Measurements from ENCODE around the gene MEI1. TPM values are rescaled to one million over a fixed set of nuclear protein-coding genes. Genes with fewer than 3 reads are reported as not detected.

Gene MEI1
- total RNA-seq, 4 donors from 2014 or later, result 0.29 TPM; not detected in 3

GRCh38 chr22:41821471-41822316, 122.4 kb downstream of the MEI1 start:
- Histone ChIP-seq H3K27ac (no peak overlapping the region), H3K9me3 (no peaks in the 10 kb centered on the region), H3K4me1 (peaks cover 20 to 22% of the 10 kb centered on the region in 2 donors), H3K27me3 (no peaks in the 10 kb centered on the region), H3K4me3 (no peak overlapping the region), H3K36me3 (no peaks in the 10 kb centered on the region)
- intact Hi-C loops (cut with DNase I; ENCODE audit: low total_unique reads) (loop anchor here (1.0 kb wide), 2 partner anchors 36 to 120 kb away; no protein-coding TSS in a partner anchor), in situ Hi-C loops (cut with MboI; ENCODE audit: low sequenced_read_pairs in 4 of 4) (loop anchor here in 3 of 4 donors (5.0 to 10.0 kb wide), 2 partner anchors 121 to 123 kb away; partner anchors contain the start of gene CENPM (in 1 of the 3))
- ATAC-seq (no peak), DNase-seq (no peak)
- TF ChIP-seq CTCF (IDR thresholded peaks at IDR 0.05 in 4 of 5, conservative IDR thresholded peaks at IDR 0.05 in 1 of 5) (no peak), POLR2A (IDR thresholded peaks at IDR 0.05) (no peak)

- in situ Hi-C loops (cut with MboI; ENCODE audit: low sequenced_read_pairs in 4 of 4) (loop anchor here in 3 of 4 donors (5.0 to 10.0 kb wide), 2 partner anchors 120 to 122 kb away; partner anchors contain the start of gene CENPM (in 1 of the 3)), intact Hi-C loops (cut with DNase I; ENCODE audit: low total_unique reads) (loop anchor here (1.0 kb wide), 2 partner anchors 35 to 119 kb away; no protein-coding TSS in a partner anchor)
- TF ChIP-seq CTCF (IDR thresholded peaks at IDR 0.05 in 4 of 5, conservative IDR thresholded peaks at IDR 0.05 in 1 of 5), result peak; percentile 50 to 72 (median 65)
- no peak for TF ChIP-seq POLR2A (IDR thresholded peaks at IDR 0.05)
- Histone ChIP-seq H3K27me3 (no peaks in the 10 kb centered on the region), H3K4me3 (no peak overlapping the region), H3K27ac (no peak overlapping the region), H3K9me3 (no peaks in the 10 kb centered on the region), H3K4me1 (peaks cover 22 to 24% of the 10 kb centered on the region in 2 donors), H3K36me3 (no peaks in the 10 kb centered on the region)
- no peak for DNase-seq
- ATAC-seq, result peak in 1 of 2 donors; percentile 41
Measured at GRCh38 chr22:41822317-41823057, 123.2 kb downstream of the MEI1 start.

- no peak for DNase-seq
- no peak for ATAC-seq
- H3K27me3 ChIP-seq, result no peaks in the 10 kb centered on the region
- H3K4me1 ChIP-seq, result peaks cover 27 to 29% of the 10 kb centered on the region in 2 donors
- H3K9me3 ChIP-seq, result no peaks in the 10 kb centered on the region
- in situ Hi-C loops (cut with MboI; ENCODE audit: low sequenced_read_pairs in 4 of 4), result loop anchor here in 3 of 4 donors (5.0 to 10.0 kb wide), 2 partner anchors 119 to 121 kb away; partner anchors contain the start of gene CENPM (in 1 of the 3)
- TF ChIP-seq POLR2A (IDR thresholded peaks at IDR 0.05) (no peak), CTCF (IDR thresholded peaks at IDR 0.05 in 4 of 5, conservative IDR thresholded peaks at IDR 0.05 in 1 of 5) (no peak)
- H3K36me3 ChIP-seq, result no peaks in the 10 kb centered on the region
- intact Hi-C loops (cut with DNase I; ENCODE audit: low total_unique reads), result no loop called here
- no peak overlapping the region for H3K4me3 ChIP-seq
- H3K27ac ChIP-seq, result no peak overlapping the region
Measured at GRCh38 chr22:41823797-41824196, 124.5 kb downstream of the MEI1 start.

GRCh38 chr22:41825376-41825775, 126.1 kb downstream of the MEI1 start:
- intact Hi-C loops (cut with DNase I; ENCODE audit: low total_unique reads), result no loop called here
- TF ChIP-seq CTCF (IDR thresholded peaks at IDR 0.05 in 4 of 5, conservative IDR thresholded peaks at IDR 0.05 in 1 of 5) (no peak), POLR2A (IDR thresholded peaks at IDR 0.05) (no peak)
- peak overlapping the region; percentile 81 to 92 (median 92) for H3K27ac ChIP-seq
- H3K4me1 ChIP-seq, result peaks cover 27 to 29% of the 10 kb centered on the region in 2 donors
- no peaks in the 10 kb centered on the region for H3K9me3 ChIP-seq
- no peaks in the 10 kb centered on the region for H3K36me3 ChIP-seq
- ATAC-seq (no peak), DNase-seq (no peak)
- no peaks in the 10 kb centered on the region for H3K27me3 ChIP-seq
- in situ Hi-C loops (cut with MboI; ENCODE audit: low sequenced_read_pairs in 4 of 4), result loop anchor here in 1 of 4 donors (10.0 kb wide), 1 partner anchor 119 kb away; the partner anchor contains the start of gene CENPM
- H3K4me3 ChIP-seq, result no peak overlapping the region

Measured in gastrocnemius medialis (tissue), 4 donors.